Right lobe of liver (tissue), 4 donors: Measurements from ENCODE around the gene AFDN.

Experiments used
- CTCF ChIP-seq, 4 donors: fragments of 200-600 bp in 3 of 4; fragments of 450-650 bp in 1 of 4; IDR thresholded peaks; one replicate each; pipeline versions ENCODE4 v1.5.1 to v1.8.0; 2016 to 2022; ENCODE audit warnings: antibody characterized with exemption in 4 of 4, mild to moderate bottlenecking in 2 of 4
- POLR2A ChIP-seq: fragments of 450-650 bp; IDR thresholded peaks from one replicate; pipeline ENCODE4 v1.6.1; 2017; ENCODE audit warnings: antibody characterized with exemption, mild to moderate bottlenecking
- donor health status: DM: no; HTN: no; CAD: no.
- donor health status: DM: no; HTN: no; CAD: no.
- donor health status: DM: no; HTN: yes; CAD: no.

GRCh38 chr6:167951781-167952511, 125.2 kb downstream of the AFDN start:
- no peak for TF ChIP-seq POLR2A
- TF ChIP-seq CTCF (IDR thresholded peaks at IDR 0.05), result no peak
